ENCODE data around the gene CRTAP. TPM values are rescaled to one million over a fixed set of nuclear protein-coding genes. Genes with fewer than 3 reads are reported as not detected.
A peak's percentile ranks its signal among the peaks of the same experiment; 100 is the strongest.

Gene CRTAP
- total and polyA plus RNA-seq, 2 of the 13 experiments (the other 11 are each of a cell fraction or from before 2014, with no cell fraction given), result 54.2 to 119 TPM

DNA sequence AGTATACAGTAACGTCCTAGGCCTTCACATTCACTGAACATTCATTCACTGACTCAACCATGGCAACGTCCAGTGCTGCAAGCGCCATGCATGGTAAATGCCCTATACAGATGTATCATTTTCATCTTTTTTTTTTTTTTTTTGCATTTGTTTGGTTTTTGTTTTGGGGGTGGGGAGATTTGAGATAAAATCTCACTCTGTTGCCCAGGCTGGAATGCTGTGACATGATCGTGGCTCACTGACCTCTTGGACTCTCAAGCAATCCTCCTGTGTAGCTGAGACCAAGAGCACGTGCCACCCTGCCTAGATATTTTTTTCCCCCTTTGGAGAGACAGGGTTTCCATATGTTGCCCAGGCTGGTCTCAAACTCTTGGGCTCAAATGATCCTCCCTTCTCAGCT, 67.4 kb downstream of the CRTAP start (continued):
- TF ChIP-seq CBX2 (IDR thresholded peaks at IDR 0.05; ENCODE audit: low read depth, low read length), result no peak
- no peak for TF ChIP-seq CBX2 (CRISPR knock-in tag; IDR thresholded peaks at IDR 0.05; ENCODE audit: low read depth)
- TF ChIP-seq ZNF75D (CRISPR knock-in tag; IDR thresholded peaks at IDR 0.05; ENCODE audit: borderline replicate concordance), result no peak
- no peak for TF ChIP-seq ZNF567 (CRISPR knock-in tag; IDR thresholded peaks at IDR 0.05; ENCODE audit: borderline replicate concordance)
- no peak for TF ChIP-seq ZNF350 (CRISPR knock-in tag; IDR thresholded peaks at IDR 0.05; ENCODE audit: borderline replicate concordance, low read depth)
- no peak for TF ChIP-seq SRF (IDR thresholded peaks at IDR 0.05; ENCODE audit: low read depth, low read length)
- 0 out of 2 replicates have a peak, but pooled peaks have one; percentile 20 for TF ChIP-seq FOXO1 (CRISPR knock-in tag; IDR thresholded peaks at IDR 0.05)
- no peak for TF ChIP-seq EZH2 (conservative IDR thresholded peaks at IDR 0.05; ENCODE audit: low read depth, low read length)
- peak; percentile 58; the same call in 1 of the 2 replicates for TF ChIP-seq FOXJ3 (CRISPR knock-in tag; IDR thresholded peaks at IDR 0.05; ENCODE audit: borderline replicate concordance)
- peak; percentile 53 for TF ChIP-seq RARA (CRISPR knock-in tag; IDR thresholded peaks at IDR 0.05)
- TF ChIP-seq, protein P1, sequence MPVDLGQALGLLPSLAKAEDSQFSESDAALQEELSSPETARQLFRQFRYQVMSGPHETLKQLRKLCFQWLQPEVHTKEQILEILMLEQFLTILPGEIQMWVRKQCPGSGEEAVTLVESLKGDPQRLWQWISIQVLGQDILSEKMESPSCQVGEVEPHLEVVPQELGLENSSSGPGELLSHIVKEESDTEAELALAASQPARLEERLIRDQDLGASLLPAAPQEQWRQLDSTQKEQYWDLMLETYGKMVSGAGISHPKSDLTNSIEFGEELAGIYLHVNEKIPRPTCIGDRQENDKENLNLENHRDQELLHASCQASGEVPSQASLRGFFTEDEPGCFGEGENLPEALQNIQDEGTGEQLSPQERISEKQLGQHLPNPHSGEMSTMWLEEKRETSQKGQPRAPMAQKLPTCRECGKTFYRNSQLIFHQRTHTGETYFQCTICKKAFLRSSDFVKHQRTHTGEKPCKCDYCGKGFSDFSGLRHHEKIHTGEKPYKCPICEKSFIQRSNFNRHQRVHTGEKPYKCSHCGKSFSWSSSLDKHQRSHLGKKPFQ (CRISPR knock-in tag; IDR thresholded peaks at IDR 0.05; ENCODE audit: insufficient replicate concordance), result no peak
- TF ChIP-seq KLF11 (CRISPR knock-in tag; IDR thresholded peaks at IDR 0.05), result no peak
- TF ChIP-seq SP140L (CRISPR knock-in tag; IDR thresholded peaks at IDR 0.05; ENCODE audit: borderline replicate concordance), result no peak
- TF ChIP-seq MAFG (CRISPR knock-in tag; IDR thresholded peaks at IDR 0.05), result no peak
- no peak for TF ChIP-seq SNAI1 (CRISPR knock-in tag; IDR thresholded peaks at IDR 0.05; ENCODE audit: borderline replicate concordance)
- no peak for TF ChIP-seq PLRG1 (conservative IDR thresholded peaks at IDR 0.05)
- peak; percentile 61; the same call in 1 of the 2 replicates for TF ChIP-seq ZNF430 (CRISPR knock-in tag; IDR thresholded peaks at IDR 0.05)
- TF ChIP-seq SOX5 (CRISPR knock-in tag; IDR thresholded peaks at IDR 0.05; ENCODE audit: borderline replicate concordance), result peak; percentile 51; the same call in 1 of the 2 replicates
- TF ChIP-seq, protein P2, sequence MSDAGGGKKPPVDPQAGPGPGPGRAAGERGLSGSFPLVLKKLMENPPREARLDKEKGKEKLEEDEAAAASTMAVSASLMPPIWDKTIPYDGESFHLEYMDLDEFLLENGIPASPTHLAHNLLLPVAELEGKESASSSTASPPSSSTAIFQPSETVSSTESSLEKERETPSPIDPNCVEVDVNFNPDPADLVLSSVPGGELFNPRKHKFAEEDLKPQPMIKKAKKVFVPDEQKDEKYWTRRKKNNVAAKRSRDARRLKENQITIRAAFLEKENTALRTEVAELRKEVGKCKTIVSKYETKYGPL (CRISPR knock-in tag; IDR thresholded peaks at IDR 0.05), result no peak
- TF ChIP-seq ARNTL (CRISPR knock-in tag; IDR thresholded peaks at IDR 0.05), result peak; percentile 75
- no peak for TF ChIP-seq GTF2F1 (IDR thresholded peaks at IDR 0.05; ENCODE audit: low read length)
- no peak for TF ChIP-seq SAFB2 (CRISPR knock-in tag; IDR thresholded peaks at IDR 0.05; ENCODE audit: borderline replicate concordance, low read depth)
- no peak for TF ChIP-seq PTBP1 (IDR thresholded peaks at IDR 0.05; ENCODE audit: low read depth, low read length, poor library complexity, severe bottlenecking)
- TF ChIP-seq ZFP82 (CRISPR knock-in tag; IDR thresholded peaks at IDR 0.05; ENCODE audit: borderline replicate concordance), result no peak
- TF ChIP-seq ZNF121 (CRISPR knock-in tag; IDR thresholded peaks at IDR 0.05), result peak; percentile 69; the same call in 1 of the 2 replicates
- TF ChIP-seq NONO (IDR thresholded peaks at IDR 0.05), result no peak
- no peak for TF ChIP-seq NONO (CRISPR knock-in tag; conservative IDR thresholded peaks at IDR 0.05)
- no peak for TF ChIP-seq MATR3 (CRISPR knock-in tag; IDR thresholded peaks at IDR 0.05)
- TF ChIP-seq GFI1 (CRISPR knock-in tag; IDR thresholded peaks at IDR 0.05; ENCODE audit: borderline replicate concordance), result no peak
- peak; percentile 66; the same call in 1 of the 2 replicates for TF ChIP-seq DMAP1 (CRISPR knock-in tag; IDR thresholded peaks at IDR 0.05)
- peak; percentile 28; the same call in 1 of the 2 replicates for TF ChIP-seq NR2F6 (IDR thresholded peaks at IDR 0.05)
- TF ChIP-seq NR2F6 (CRISPR knock-in tag; IDR thresholded peaks at IDR 0.05), result peak; percentile 77

Data from HepG2 (cell line).